Transverse colon (tissue), 4 donors: ENCODE data around the gene MEF2A.

Source experiments
- CTCF ChIP-seq, 5 experiments: fragments of 200-600 bp in 3 of 5; fragments of 450-650 bp in 2 of 5; sonication (generic) in 3 of 5; IDR thresholded peaks; 1 replicate in 2 of 5; 2 replicates in 3 of 5; pipeline ENCODE4 v1.5.1; 2016 to 2017; ENCODE audit warnings: antibody characterized with exemption in 5 of 5, inconsistent platforms in 3 of 5, mild to moderate bottlenecking in 2 of 5, moderate library complexity in 1 of 5
- EP300 ChIP-seq: sonication (generic); formaldehyde crosslinking; IDR thresholded peaks from one replicate; pipeline ENCODE4 v1.6.1; 2017; ENCODE audit warnings: antibody characterized with exemption, low read depth
- POLR2A ChIP-seq: fragments of 450-650 bp; IDR thresholded peaks from one replicate; pipeline ENCODE4 v1.6.1; 2016; ENCODE audit warnings: antibody characterized with exemption, mild to moderate bottlenecking, moderate library complexity
- POLR2AphosphoS5 ChIP-seq, 3 donors: sonication (generic); formaldehyde crosslinking; IDR thresholded peaks; one replicate each; pipeline ENCODE4 v1.6.1; 2016; ENCODE audit warnings: antibody characterized with exemption in 3 of 3

GRCh38 chr15:99718421-99718820 lies 152.6 kb downstream of the MEF2A start:
- no peak for TF ChIP-seq POLR2AphosphoS5 (IDR thresholded peaks at IDR 0.05)
- no peak for TF ChIP-seq CTCF (IDR thresholded peaks at IDR 0.05)
- no peak for TF ChIP-seq POLR2A
- no peak for TF ChIP-seq EP300
